T-cell (primary cell): Measurements from ENCODE around the gene DAPK2. TPM values are rescaled to one million over a fixed set of nuclear protein-coding genes. Genes with fewer than 3 reads are reported as not detected.

ENCODE experiments used
- ATAC-seq, 4 experiments: fragments of 200-7000 bp in 3 of 4; fragments of 150-1000 bp in 1 of 4; cut with Tn5 transposase; replicated peaks in 1 of 4; 1 replicate in 3 of 4; 2 replicates in 1 of 4; pipeline ENCODE4 v1.10.0; 2021; ENCODE audit warnings: moderate library complexity in 3 of 4, mild to moderate bottlenecking in 2 of 4, moderate number of reproducible peaks in 1 of 4
- CTCF ChIA-PET, 2 donors: fragments of 300-600 bp; sonication (Branson Sonifier 250); formaldehyde crosslinking; loops; one replicate each; lab custom pipeline; 2022; ENCODE audit warnings: antibody characterized with exemption in 2 of 2; lab: Charles Lee
- POLR2A ChIA-PET, 2 donors: fragments of 300-600 bp; sonication (Branson Sonifier 250); formaldehyde crosslinking; loops; one replicate each; lab custom pipeline; 2022; ENCODE audit warnings: antibody characterized with exemption in 2 of 2; lab: Charles Lee
- DNase-seq, 35 experiments: peaks; one replicate each; pipeline versions ENCODE4 v3.0.0 to v3.0.0-alpha.2; 2013 to 2023
- H3K27ac ChIP-seq: one replicate; pipeline ENCODE4 v1.5.1; 2013; ENCODE audit warnings: low read length
- H3K27me3 ChIP-seq, 2 experiments: replicated peaks in 1 of 2; 1 replicate in 1 of 2; 2 replicates in 1 of 2; pipeline versions ENCODE4 v1.6.1 to v1.7.0; 2013; ENCODE audit warnings: low read length in 1 of 2, mixed read lengths in 1 of 2; ENCODE audit not compliant: control insufficient read depth in 2 of 2, insufficient read depth in 2 of 2; ENCODE audit errors: extremely low read depth in 1 of 2
- H3K36me3 ChIP-seq, 2 donors: 1 replicate in 1 of 2; 2 replicates in 1 of 2; pipeline versions ENCODE4 v1.6.1 to v1.7.0; 2013; ENCODE audit warnings: low read length in 1 of 2; ENCODE audit not compliant: control insufficient read depth in 2 of 2, insufficient read depth in 1 of 2; ENCODE audit errors: extremely low read depth in 1 of 2
- H3K4me1 ChIP-seq, 2 experiments: 1 replicate in 1 of 2; 2 replicates in 1 of 2; pipeline versions ENCODE4 v1.6.1 to v1.7.0; 2013; ENCODE audit warnings: low read length in 2 of 2, mixed read lengths in 1 of 2; ENCODE audit not compliant: insufficient read depth in 2 of 2, control insufficient read depth in 1 of 2; ENCODE audit errors: extremely low read depth in 1 of 2
- H3K4me3 ChIP-seq, 2 donors: 1 replicate in 1 of 2; 2 replicates in 1 of 2; pipeline versions ENCODE4 v1.5.1 to v1.7.0; 2013; ENCODE audit warnings: mild to moderate bottlenecking in 2 of 2, low read length in 1 of 2, moderate library complexity in 1 of 2; ENCODE audit not compliant: control insufficient read depth in 1 of 2; ENCODE audit errors: extremely low read depth in 1 of 2
- H3K9me3 ChIP-seq: 2 replicates; pipeline ENCODE4 v1.7.0; 2013
- H3K27ac Mint-ChIP-seq, 2 donors: one replicate each; pipeline ENCODE4 v1.8.0; 2020 to 2021; ENCODE audit warnings: mild to moderate bottlenecking in 2 of 2, mixed read lengths in 2 of 2
- H3K27me3 Mint-ChIP-seq, 2 donors: one replicate each; pipeline ENCODE4 v1.8.0; 2021 to 2022; ENCODE audit warnings: mixed read lengths in 2 of 2
- H3K36me3 Mint-ChIP-seq: one replicate; pipeline ENCODE4 v1.8.0; 2021; ENCODE audit warnings: mixed read lengths
- H3K4me1 Mint-ChIP-seq, 3 donors: one replicate each; pipeline ENCODE4 v1.8.0; 2020 to 2022; ENCODE audit warnings: mixed read lengths in 3 of 3, mild to moderate bottlenecking in 1 of 3
- H3K4me3 Mint-ChIP-seq, 3 donors: one replicate each; pipeline ENCODE4 v1.8.0; 2020 to 2022; ENCODE audit warnings: mild to moderate bottlenecking in 3 of 3, mixed read lengths in 3 of 3, moderate library complexity in 3 of 3
- H3K9me3 Mint-ChIP-seq, 3 donors: one replicate each; pipeline ENCODE4 v1.8.0; 2020 to 2022; ENCODE audit warnings: mixed read lengths in 3 of 3
- WGBS: methylation state at CpG from one replicate; pipeline ENCODE4 v1.1.5; 2013; ENCODE audit warnings: missing lambda C conversion rate; ENCODE audit not compliant: insufficient coverage; 5-methylcytosine and 5-hydroxymethylcytosine counted together
- total RNA-seq, 35 experiments: library from RNA in 6 of 35; stranded (reverse) in 6 of 35; fragments of 120-200 nt in 1 of 35; gene quantifications; one replicate each; pipeline versions ENCODE4 v1.2.1 to v1.2.4 and lab custom pipeline; 2013 to 2026

DAPK2 gene
- total RNA-seq, 5 donors from 2014 or later (not counting 1 experiment from before 2014, with no cell fraction given), result 0.78 to 23.5 (median 6.1) TPM

DNA sequence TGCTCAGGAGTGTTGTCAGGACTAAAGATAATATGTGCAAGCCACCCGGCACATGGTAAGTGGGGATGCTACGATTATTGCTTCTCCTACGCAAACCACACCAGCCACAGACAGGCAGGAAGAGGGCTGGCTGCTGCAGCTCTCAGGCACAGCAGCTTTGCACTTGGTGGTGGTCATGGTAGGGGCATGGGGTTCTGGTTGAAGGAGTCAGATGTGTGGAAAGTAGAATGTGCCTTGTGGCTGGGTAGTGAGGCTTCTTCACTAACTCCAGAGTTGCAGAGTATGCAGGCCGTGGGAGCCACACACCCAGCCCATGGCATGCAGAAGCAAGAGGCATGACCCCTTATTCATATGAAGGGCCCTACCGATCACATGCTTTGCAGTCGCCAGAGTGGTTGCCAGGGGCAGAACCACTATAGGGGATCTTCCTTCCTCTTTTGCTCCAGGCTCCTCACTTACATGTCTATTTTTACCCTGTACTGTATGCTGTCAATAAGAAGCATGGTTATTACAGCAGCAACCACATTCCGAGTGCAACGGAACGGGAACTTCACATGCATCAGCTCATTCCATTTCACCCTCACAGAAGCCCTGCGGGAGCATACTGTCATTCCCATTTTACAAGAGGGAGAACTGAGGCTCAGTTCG is 153.4 kb downstream of the DAPK2 start:
- DNase-seq (peak; percentile 54 to 91 (median 77)), ATAC-seq (peak; percentile 94 to 98 (median 96))
- ChIA-PET POLR2A (interaction anchor here in 1 of 2 donors (0.5 to 1.2 kb wide), 2 partner anchors 60 to 389 kb away, joined by 3 to 6 read pairs; no protein-coding TSS in a partner anchor), CTCF (interaction anchor here (0.5 to 1.9 kb wide), 10 partner anchors 11 to 315 kb away, joined by 3 to 14 read pairs (median 4); partner anchors contain the start of gene HERC1 (in 1 of the 2))
- peak overlapping the region in 2 of 3 donors; percentile 4 to 50 for H3K4me3 Mint-ChIP-seq
- H3K27me3 Mint-ChIP-seq, result no peaks in the 10 kb centered on the region
- Histone ChIP-seq H3K4me1 (peaks cover 45 to 85% of the 10 kb centered on the region in 2 experiments), H3K4me3 (no peak overlapping the region), H3K27ac (peak overlapping the region; percentile 38), H3K9me3 (no peaks in the 10 kb centered on the region), H3K36me3 (no peaks in the 10 kb centered on the region), H3K27me3 (no peaks in the 10 kb centered on the region)
- no peaks in the 10 kb centered on the region for H3K36me3 Mint-ChIP-seq
- no peaks in the 10 kb centered on the region for H3K9me3 Mint-ChIP-seq
- 36% methylated on average over 8 of the region's 11 CpGs for WGBS
- peaks cover 80 to 82% (median 80%) of the 10 kb centered on the region in 3 donors for H3K4me1 Mint-ChIP-seq
- peak overlapping the region; percentile 90 to 94 for H3K27ac Mint-ChIP-seq

DNA sequence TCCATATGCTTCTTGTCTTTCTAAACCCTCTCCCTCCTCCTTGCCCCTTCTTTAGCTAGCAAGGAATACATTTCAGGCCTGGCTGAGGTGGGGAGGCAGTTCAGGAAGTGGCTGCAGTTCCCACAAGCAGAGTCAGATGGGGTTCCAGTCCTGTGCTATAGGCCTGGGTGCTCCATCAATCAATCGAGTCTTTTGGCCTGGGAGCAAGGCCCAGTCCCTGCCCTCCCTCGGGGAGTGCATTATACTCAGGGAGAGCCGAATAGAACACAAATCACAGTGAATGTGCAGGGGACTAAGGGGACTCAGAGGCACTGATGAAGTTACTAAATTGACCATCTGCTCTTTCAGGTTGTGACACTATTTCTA is 154.5 kb downstream of the DAPK2 start:
- ChIA-PET CTCF (interaction anchor here (0.6 to 1.9 kb wide), 10 partner anchors 13 to 381 kb away, joined by 3 to 14 read pairs (median 4); no protein-coding TSS in a partner anchor), POLR2A (no interaction called here)
- ATAC-seq (no peak), DNase-seq (peak in 1 of 35 experiments; percentile 17)
- Mint-ChIP-seq H3K9me3 (no peaks in the 10 kb centered on the region), H3K36me3 (no peaks in the 10 kb centered on the region), H3K27me3 (no peaks in the 10 kb centered on the region), H3K4me1 (peaks cover 73 to 77% (median 75%) of the 10 kb centered on the region in 3 donors), H3K27ac (peak overlapping the region; percentile 90 to 94), H3K4me3 (peak overlapping the region in 1 of 3 donors; percentile 50)
- Histone ChIP-seq H3K9me3 (no peaks in the 10 kb centered on the region), H3K27ac (peak overlapping the region; percentile 38), H3K36me3 (no peaks in the 10 kb centered on the region), H3K27me3 (no peaks in the 10 kb centered on the region), H3K4me3 (no peak overlapping the region), H3K4me1 (peaks cover 45 to 74% of the 10 kb centered on the region in 2 experiments)
- WGBS, result 50% methylated on average over 1 of the region's 3 CpGs

GRCh38 chr15:63891079-63891767 is 155.1 kb downstream of the DAPK2 start:
- H3K4me3 ChIP-seq, result no peak overlapping the region
- H3K9me3 ChIP-seq, result no peaks in the 10 kb centered on the region
- Mint-ChIP-seq H3K4me1 (peaks cover 68 to 72% (median 69%) of the 10 kb centered on the region in 3 donors), H3K27me3 (no peaks in the 10 kb centered on the region), H3K27ac (peak overlapping the region; percentile 90 to 94), H3K4me3 (peak overlapping the region in 1 of 3 donors; percentile 50), H3K36me3 (no peaks in the 10 kb centered on the region), H3K9me3 (no peaks in the 10 kb centered on the region)
- DNase-seq (peak; percentile 27 to 86 (median 62)), ATAC-seq (no peak)
- WGBS, result 52% methylated on average over 5 of the region's 8 CpGs
- ChIA-PET CTCF (interaction anchor here (0.7 to 1.9 kb wide), 9 partner anchors 13 to 155 kb away, joined by 3 to 14 read pairs (median 4); partner anchors contain the start of gene DAPK2 (in 1 of the 2)), POLR2A (no interaction called here)
- no peaks in the 10 kb centered on the region for H3K36me3 ChIP-seq
- H3K4me1 ChIP-seq, result peaks cover 45 to 68% of the 10 kb centered on the region in 2 experiments
- H3K27me3 ChIP-seq, result no peaks in the 10 kb centered on the region
- peak overlapping the region; percentile 38 for H3K27ac ChIP-seq

- H3K27ac ChIP-seq, result no peak overlapping the region
- H3K4me3 Mint-ChIP-seq, result no peak overlapping the region
Observed at GRCh38 chr15:63890617-63891016, 155.7 kb downstream of the DAPK2 start.

DNA sequence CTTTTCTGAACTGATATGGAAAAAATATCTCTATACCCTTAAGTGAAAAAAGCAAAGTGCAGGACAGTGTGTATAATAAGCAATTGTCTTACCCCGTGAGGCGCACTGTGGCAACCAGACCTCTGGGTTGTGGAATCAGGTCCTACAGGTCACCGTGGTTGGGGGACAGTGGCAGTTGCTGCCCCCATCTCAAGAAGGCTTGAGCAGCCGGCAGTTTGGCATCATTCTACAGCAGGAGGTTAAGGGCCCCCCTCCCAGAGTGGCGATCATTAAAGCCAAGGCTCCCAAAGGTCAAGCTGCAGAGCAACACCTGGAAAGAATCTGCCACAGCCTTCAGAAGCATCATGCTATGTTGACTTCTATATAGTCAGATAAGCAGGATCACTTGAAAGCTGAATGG is 156.5 kb downstream of the DAPK2 start:
- H3K9me3 ChIP-seq, result no peaks in the 10 kb centered on the region
- H3K4me3 ChIP-seq, result no peak overlapping the region
- POLR2A ChIA-PET, result interaction anchor here (0.6 kb wide), 2 partner anchors 30 to 101 kb away, joined by 3 to 8 read pairs; no protein-coding TSS in a partner anchor
- Mint-ChIP-seq H3K27me3 (no peaks in the 10 kb centered on the region), H3K9me3 (no peaks in the 10 kb centered on the region), H3K4me3 (no peak overlapping the region), H3K27ac (no peak overlapping the region), H3K36me3 (no peaks in the 10 kb centered on the region), H3K4me1 (peaks cover 54 to 58% (median 56%) of the 10 kb centered on the region in 3 donors)
- DNase-seq, result no peak
- peaks cover 43 to 55% of the 10 kb centered on the region in 2 experiments for H3K4me1 ChIP-seq
- H3K27ac ChIP-seq, result no peak overlapping the region
- WGBS, result 100% methylated on average over 4 of the region's 5 CpGs
- no peaks in the 10 kb centered on the region for H3K27me3 ChIP-seq
- no peaks in the 10 kb centered on the region for H3K36me3 ChIP-seq
- CTCF ChIA-PET, result interaction anchor here (0.7 to 1.3 kb wide), 7 partner anchors 30 to 176 kb away, joined by 3 to 15 read pairs (median 4); partner anchors contain the start of gene DAPK2 (in 1 of the 2)
- no peak for ATAC-seq

More at GRCh38 chr15:63890617-63891016, 155.7 kb downstream of the DAPK2 start:
- H3K9me3 ChIP-seq, result no peaks in the 10 kb centered on the region
- no peaks in the 10 kb centered on the region for H3K36me3 ChIP-seq
- Mint-ChIP-seq H3K36me3 (no peaks in the 10 kb centered on the region), H3K4me1 (peaks cover 61 to 66% (median 63%) of the 10 kb centered on the region in 3 donors), H3K27me3 (no peaks in the 10 kb centered on the region), H3K27ac (peak overlapping the region; percentile 90 to 94), H3K9me3 (no peaks in the 10 kb centered on the region)
- WGBS, result 74% methylated on average over 3 of the region's 6 CpGs
- H3K4me3 ChIP-seq, result no peak overlapping the region
- ChIA-PET POLR2A (interaction anchor here in 1 of 2 donors (0.6 kb wide), 1 partner anchor 31 kb away, joined by 3 read pairs; no protein-coding TSS in a partner anchor), CTCF (interaction anchor here (0.5 to 1.3 kb wide), 10 partner anchors 17 to 175 kb away, joined by 3 to 15 read pairs (median 4); partner anchors contain the start of gene DAPK2 (in 1 of the 2))
- H3K4me1 ChIP-seq, result peaks cover 45 to 62% of the 10 kb centered on the region in 2 experiments
- ATAC-seq (no peak), DNase-seq (no peak)
- no peaks in the 10 kb centered on the region for H3K27me3 ChIP-seq

DNA sequence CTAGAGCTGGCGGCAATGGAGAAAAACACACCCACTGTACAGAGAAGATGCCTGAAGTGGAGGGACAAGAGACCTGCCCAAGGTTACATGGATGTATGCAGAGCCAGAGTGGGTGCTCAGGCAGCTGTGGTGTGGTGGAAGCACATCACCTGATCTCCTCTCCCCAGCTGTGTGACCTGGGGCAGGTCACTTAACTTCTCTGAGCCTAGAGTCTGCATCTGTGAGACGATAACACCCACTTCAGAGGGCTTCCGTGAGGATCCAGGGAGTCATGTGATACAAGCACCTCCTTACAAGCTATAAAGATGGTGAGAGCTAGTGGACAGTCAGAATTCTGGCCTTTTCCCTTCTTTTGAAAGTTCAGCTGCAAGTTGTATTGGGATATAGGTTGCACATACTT is 157.5 kb downstream of the DAPK2 start:
- Histone ChIP-seq H3K9me3 (no peaks in the 10 kb centered on the region), H3K4me3 (no peak overlapping the region), H3K27ac (no peak overlapping the region), H3K27me3 (no peaks in the 10 kb centered on the region), H3K36me3 (no peaks in the 10 kb centered on the region), H3K4me1 (peaks cover 33 to 44% of the 10 kb centered on the region in 2 experiments)
- no peak for DNase-seq
- Mint-ChIP-seq H3K36me3 (no peaks in the 10 kb centered on the region), H3K9me3 (no peaks in the 10 kb centered on the region), H3K27me3 (no peaks in the 10 kb centered on the region), H3K4me3 (no peak overlapping the region), H3K4me1 (peaks cover 47 to 51% (median 47%) of the 10 kb centered on the region in 3 donors), H3K27ac (peak overlapping the region in 1 of 2 donors; percentile 30)
- CTCF ChIA-PET, result interaction anchor here in 1 of 2 donors (1.4 kb wide), 1 partner anchor 137 kb away, joined by 4 read pairs; no protein-coding TSS in a partner anchor
- POLR2A ChIA-PET, result no interaction called here
- no peak for ATAC-seq
- WGBS, result no CpG with 5 or more reads among the region's 3 CpGs
